ENCODE results near the gene PPM1M.
A peak's percentile ranks its signal among the peaks of the same experiment; 100 is the strongest.

The PPM1M gene

GRCh38 chr3:52245322-52246263 is at the start of gene PPM1M:
Gene PPM1M, plus strand, starts transcription at chr3:52245759. Its CDS starts 66 bp downstream, at chr3:52245825.
- DNase-seq: peak; percentile 31 to 33

GRCh38 chr3:52195823-52196331 is 49.7 kb upstream of the PPM1M start:
- DNase-seq: no peak

GRCh38 chr3:52196977-52197376 is 48.6 kb upstream of the PPM1M start:
- DNase-seq: no peak

- DNase-seq: no peak
Observed at GRCh38 chr3:52197499-52197841, 48.1 kb upstream of the PPM1M start.

- DNase-seq: peak; percentile 78 to 82
Observed at GRCh38 chr3:52197842-52198625, 47.5 kb upstream of the PPM1M start, which contains the start of gene ALAS1. Gene ALAS1, plus strand, starts transcription at chr3:52198160. Its CDS starts 1,082 bp downstream, at chr3:52199242.

GRCh38 chr3:52198643-52199608 is 46.6 kb upstream of the PPM1M start:
- DNase-seq: no peak

GRCh38 chr3:52200981-52201679 is 44.4 kb upstream of the PPM1M start:
- DNase-seq: no peak

GRCh38 chr3:52202384-52203077 is 43.0 kb upstream of the PPM1M start:
- DNase-seq: peak in 1 of 2 donors; percentile 41

- DNase-seq: no peak
Observed at GRCh38 chr3:52203701-52204100, 41.9 kb upstream of the PPM1M start.

GRCh38 chr3:52204337-52205073 is 41.1 kb upstream of the PPM1M start:
- no peak for DNase-seq

- no peak for DNase-seq
Observed at GRCh38 chr3:52205727-52206372, 39.7 kb upstream of the PPM1M start.

GRCh38 chr3:52208556-52208955 is 37.0 kb upstream of the PPM1M start:
- no peak for DNase-seq

GRCh38 chr3:52210037-52210436 is 35.5 kb upstream of the PPM1M start:
- DNase-seq: no peak

- DNase-seq: no peak
Observed at GRCh38 chr3:52210550-52211046, 35.0 kb upstream of the PPM1M start.

GRCh38 chr3:52211268-52211891 is 34.2 kb upstream of the PPM1M start:
- DNase-seq: no peak

- no peak for DNase-seq
Observed at GRCh38 chr3:52213005-52213404, 32.6 kb upstream of the PPM1M start.

- DNase-seq: no peak
Observed at GRCh38 chr3:52213901-52214300, 31.7 kb upstream of the PPM1M start.

- no peak for DNase-seq
Observed at GRCh38 chr3:52215351-52215750, 30.2 kb upstream of the PPM1M start.
